Measurements from ENCODE around the gene HIVEP3.

- TF ChIP-seq CTCF (IDR thresholded peaks at IDR 0.05; ENCODE audit: low read length): no peak
- no peak for TF ChIP-seq EZH2 (IDR thresholded peaks at IDR 0.05; ENCODE audit: borderline replicate concordance, low read length)
These were observed 234.8 kb downstream of the HIVEP3 start for GRCh38 chr1:41683681-41684500.

Measured in OCI-LY1 (cell line).